SK-N-SH (cell line): Measurements from ENCODE around the gene ATP6V1G3. TPM values are rescaled to one million over a fixed set of nuclear protein-coding genes. Genes with fewer than 3 reads are reported as not detected.

Source experiments
- CTCF ChIA-PET: fragments of 300-600, 350-600 bp; formaldehyde crosslinking; extraction: SDS; loops from one replicate; lab custom pipeline; 2021; lab: Yijun Ruan, JAX
- POLR2A ChIA-PET: fragments of 350-600 bp; sonication (Branson Sonifier 250); formaldehyde crosslinking; extraction: SDS; loops from one replicate; lab custom pipeline; 2020; ENCODE audit warnings: antibody characterized with exemption, inconsistent platforms; lab: Yijun Ruan, JAX
- DNase-seq: peaks from one replicate; pipeline ENCODE4 v3.0.0; 2012
- H2AFZ ChIP-seq: fragments of 200-600 bp; sonication (generic); 2 replicates; pipeline ENCODE4 v1.8.1; 2016; ENCODE audit warnings: antibody characterized with exemption, mild to moderate bottlenecking, low read depth
- H3F3A ChIP-seq: fragments of 200-600 bp; sonication (generic); replicated peaks from 2 replicates; pipeline ENCODE3; 2016; ENCODE audit warnings: antibody characterized with exemption, mild to moderate bottlenecking; ENCODE audit not compliant: insufficient read depth
- H3K27ac ChIP-seq, 2 experiments: fragments of 200-500 bp in 1 of 2; fragments of 200-600 bp in 1 of 2; sonication (Bioruptor generic) in 1 of 2; sonication (generic), shearing (Covaris generic) in 1 of 2; 2 replicates each; pipeline versions ENCODE4 v1.5.1 to v1.6.1; 2014 to 2016; ENCODE audit warnings: low read depth in 2 of 2, inconsistent platforms in 1 of 2, low read length in 1 of 2, mild to moderate bottlenecking in 1 of 2, mixed read lengths in 1 of 2
- H3K27me3 ChIP-seq: fragments of 200-600 bp; sonication (generic), shearing (Covaris generic); 2 replicates; pipeline ENCODE4 v1.6.1; 2016; ENCODE audit warnings: mixed run types; ENCODE audit not compliant: insufficient read depth
- H3K36me3 ChIP-seq, 2 experiments: fragments of 200-500 bp in 1 of 2; fragments of 200-600 bp in 1 of 2; sonication (Bioruptor generic) in 1 of 2; sonication (generic) in 1 of 2; replicated peaks in 1 of 2; 2 replicates each; pipeline versions ENCODE3 to v1.5.1; 2014 to 2016; ENCODE audit warnings: low read length in 1 of 2, mild to moderate bottlenecking in 1 of 2; ENCODE audit not compliant: insufficient read depth in 2 of 2, control insufficient read depth in 1 of 2
- H3K4me1 ChIP-seq, 2 experiments: fragments of 200-500 bp in 1 of 2; fragments of 200-600 bp in 1 of 2; sonication (Bioruptor generic) in 1 of 2; sonication (generic), shearing (Covaris generic) in 1 of 2; 2 replicates each; pipeline versions ENCODE4 v1.5.1 to v1.6.1; 2014 to 2016; ENCODE audit warnings: low read depth in 1 of 2, low read length in 1 of 2, mixed run types in 1 of 2; ENCODE audit not compliant: insufficient read depth in 2 of 2, control insufficient read depth in 1 of 2
- H3K4me2 ChIP-seq: fragments of 200-600 bp; sonication (generic), shearing (Covaris generic); 2 replicates; pipeline ENCODE4 v1.6.1; 2017; ENCODE audit warnings: mixed run types
- H3K4me3 ChIP-seq, 2 experiments: fragments of 200-500 bp in 1 of 2; fragments of 200-600 bp in 1 of 2; sonication (Bioruptor generic) in 1 of 2; sonication (generic), shearing (Covaris generic) in 1 of 2; 2 replicates each; pipeline versions ENCODE4 v1.5.1 to v1.8.1; 2014 to 2016; ENCODE audit warnings: low read depth in 2 of 2, inconsistent platforms in 1 of 2, low read length in 1 of 2, mild to moderate bottlenecking in 1 of 2, mixed read lengths in 1 of 2, moderate library complexity in 1 of 2
- H3K79me2 ChIP-seq: fragments of 200-600 bp; sonication (generic); 2 replicates; pipeline ENCODE4 v1.8.1; 2017; ENCODE audit warnings: mild to moderate bottlenecking; ENCODE audit not compliant: insufficient read depth
- H3K9ac ChIP-seq: fragments of 200-600 bp; sonication (generic); 2 replicates; pipeline ENCODE4 v1.6.1; 2017; ENCODE audit warnings: mixed run types
- H3K9me2 ChIP-seq: fragments of 200-600 bp; sonication (generic); 2 replicates; pipeline ENCODE4 v1.6.1; 2017; ENCODE audit warnings: mixed run types
- H3K9me3 ChIP-seq: fragments of 200-600 bp; sonication (generic); 2 replicates; pipeline ENCODE4 v1.6.1; 2017; ENCODE audit warnings: mixed run types, mild to moderate bottlenecking, moderate library complexity
- H4K20me1 ChIP-seq: fragments of 200-600 bp; sonication (generic); 2 replicates; pipeline ENCODE4 v1.6.1; 2017; ENCODE audit warnings: mild to moderate bottlenecking, mixed run types; ENCODE audit not compliant: insufficient read depth
- ELF1 ChIP-seq: IDR thresholded peaks from 2 replicates; pipeline ENCODE4 v1.4.0; 2012
- EP300 ChIP-seq, 2 experiments: IDR thresholded peaks; 2 replicates each; pipeline versions ENCODE4 v1.4.0 to v1.6.1; 2012; ENCODE audit warnings: borderline replicate concordance in 1 of 2, low read depth in 1 of 2, low read length in 1 of 2
- FOSL2 ChIP-seq: IDR thresholded peaks from 2 replicates; pipeline ENCODE4 v1.4.0; 2012; ENCODE audit warnings: low read depth, mild to moderate bottlenecking, moderate library complexity, borderline replicate concordance
- FOXM1 ChIP-seq: IDR thresholded peaks from 2 replicates; pipeline ENCODE4 v1.4.0; 2012; ENCODE audit warnings: low read depth, mild to moderate bottlenecking
- JUND ChIP-seq: IDR thresholded peaks from 2 replicates; pipeline ENCODE4 v1.4.0; 2012
- MEF2A ChIP-seq: IDR thresholded peaks from 2 replicates; pipeline ENCODE4 v1.4.0; 2012; ENCODE audit warnings: low read depth, borderline replicate concordance
- NFIC ChIP-seq: IDR thresholded peaks from 2 replicates; pipeline ENCODE4 v1.4.0; 2012; ENCODE audit warnings: borderline replicate concordance
- PBX3 ChIP-seq: IDR thresholded peaks from 2 replicates; pipeline ENCODE4; 2012
- POLR2AphosphoS5 ChIP-seq: IDR thresholded peaks from 2 replicates; pipeline ENCODE4 v1.6.1; 2012; ENCODE audit warnings: low read depth, low read length
- RFX5 ChIP-seq: IDR thresholded peaks from 2 replicates; pipeline ENCODE4 v1.6.1; 2012; ENCODE audit warnings: mild to moderate bottlenecking, improper control_type of control experiment, low read length
- RXRA ChIP-seq: IDR thresholded peaks from 2 replicates; pipeline ENCODE4 v1.4.0; 2012; ENCODE audit warnings: low read depth, mild to moderate bottlenecking, borderline replicate concordance
- TAF1 ChIP-seq: IDR thresholded peaks from 2 replicates; pipeline ENCODE4 v1.6.1; 2012; ENCODE audit warnings: low read depth, mild to moderate bottlenecking, low read length, moderate library complexity, borderline replicate concordance
- TCF12 ChIP-seq: IDR thresholded peaks from 2 replicates; pipeline ENCODE4 v1.4.0; 2012
- TEAD4 ChIP-seq: IDR thresholded peaks from 2 replicates; pipeline ENCODE4 v1.4.0; 2012; ENCODE audit warnings: mild to moderate bottlenecking, borderline replicate concordance; ENCODE audit not compliant: insufficient read depth
- WGBS: methylation state at CpG from one replicate; pipeline ENCODE4 v1.1.6; 2017; ENCODE audit warnings: low lambda C conversion rate; 5-methylcytosine and 5-hydroxymethylcytosine counted together
- polyA plus RNA-seq, 3 experiments: library from polyadenylated mRNA; depleted of rRNA; stranded (reverse); fragments of >200 nt; gene quantifications; 2 replicates each; pipeline ENCODE4 v1.2.3, GENCODE V29; 2012

Gene ATP6V1G3
- polyA plus RNA-seq, 1 of the 3 experiments (the other 2 are of a cell fraction) = not detected

GRCh38 chr1:198498103-198498385 is 42.4 kb downstream of the ATP6V1G3 start:
- no peak for DNase-seq
- no peaks in the 10 kb centered on the region for H3K36me3 ChIP-seq
- H3K4me1 ChIP-seq = peaks cover 8 to 37% of the 10 kb centered on the region in 2 experiments
- H2AFZ ChIP-seq = 0 out of 2 replicates have a peak overlapping the region, but pooled peaks have one; percentile 11
- H3K4me3 ChIP-seq = no peak overlapping the region
- H3K79me2 ChIP-seq = no peaks in the 10 kb centered on the region
- no peaks in the 10 kb centered on the region for H4K20me1 ChIP-seq
- H3K27ac ChIP-seq = peak overlapping the region; percentile 60 to 74; a peak in 3 of 4 replicates
- ChIA-PET CTCF (interaction anchor here (0.7 to 0.8 kb wide), 2 partner anchors 9 to 481 kb away, joined by 3 to 4 read pairs; no protein-coding TSS in a partner anchor), POLR2A (no interaction called here)
- H3K27me3 ChIP-seq = no peaks in the 10 kb centered on the region
- H3K9me2 ChIP-seq = no peaks in the 10 kb centered on the region
- peaks cover 34% of the 10 kb centered on the region for H3F3A ChIP-seq
- H3K4me2 ChIP-seq = no peak overlapping the region
- no peak overlapping the region for H3K9ac ChIP-seq
- WGBS = 95% methylated on average over 1 of the region's 1 CpG
- TF ChIP-seq EP300 (IDR thresholded peaks at IDR 0.05; ENCODE audit: borderline replicate concordance in 1 of 2, low read depth in 1 of 2, low read length in 1 of 2) = 0 out of 4 replicates have a peak, but pooled peaks of 1 of the 2 experiments have one; percentile 2
- no peak for TF ChIP-seq FOSL2
- no peak for TF ChIP-seq ELF1
- H3K9me3 ChIP-seq = no peaks in the 10 kb centered on the region

GRCh38 chr1:198497326-198498102 is 43.0 kb downstream of the ATP6V1G3 start:
- H3K27me3 ChIP-seq = no peaks in the 10 kb centered on the region
- H3K4me3 ChIP-seq = no peak overlapping the region
- H3K9me3 ChIP-seq = no peaks in the 10 kb centered on the region
- no peaks in the 10 kb centered on the region for H3K9me2 ChIP-seq
- POLR2A ChIA-PET = no interaction called here
- no peak for DNase-seq
- H2AFZ ChIP-seq = 0 out of 2 replicates have a peak overlapping the region, but pooled peaks have one; percentile 11
- no peaks in the 10 kb centered on the region for H3K79me2 ChIP-seq
- peak overlapping the region; percentile 6; the same call in 1 of the 2 replicates for H3K4me2 ChIP-seq
- peaks cover 35% of the 10 kb centered on the region for H3F3A ChIP-seq
- peak overlapping the region; percentile 60 to 74; a peak in 3 of 4 replicates for H3K27ac ChIP-seq
- CTCF ChIA-PET = interaction anchor here (0.7 to 0.8 kb wide), 2 partner anchors 8 to 482 kb away, joined by 3 to 4 read pairs; no protein-coding TSS in a partner anchor
- no peaks in the 10 kb centered on the region for H4K20me1 ChIP-seq
- peak overlapping the region; percentile 14 for H3K9ac ChIP-seq
- peaks cover 8 to 37% of the 10 kb centered on the region in 2 experiments for H3K4me1 ChIP-seq
- 77% methylated on average over 3 of the region's 3 CpGs for WGBS
- H3K36me3 ChIP-seq = no peaks in the 10 kb centered on the region
- TF ChIP-seq JUND = peak; percentile 45; the same call in 1 of the 2 replicates
- TF ChIP-seq FOSL2 = peak; percentile 68; the same call in 1 of the 2 replicates
- TF ChIP-seq TCF12 = no peak
- no peak for TF ChIP-seq TEAD4
- TF ChIP-seq EP300 (IDR thresholded peaks at IDR 0.05; ENCODE audit: borderline replicate concordance in 1 of 2, low read depth in 1 of 2, low read length in 1 of 2) = 0 out of 4 replicates have a peak, but pooled peaks of 1 of the 2 experiments have one; percentile 7
- TF ChIP-seq NFIC = 0 out of 2 replicates have a peak, but pooled peaks have one; percentile 2

GRCh38 chr1:198496216-198497143 is 44.0 kb downstream of the ATP6V1G3 start:
- ChIA-PET POLR2A (no interaction called here), CTCF (no interaction called here)
- H3K4me2 ChIP-seq = peak overlapping the region; percentile 56
- H3K36me3 ChIP-seq = no peaks in the 10 kb centered on the region
- peak overlapping the region; percentile 14 for H3K9ac ChIP-seq
- H3K9me3 ChIP-seq = no peaks in the 10 kb centered on the region
- H3K27me3 ChIP-seq = no peaks in the 10 kb centered on the region
- no peak for DNase-seq
- no peak overlapping the region for H3K4me3 ChIP-seq
- H3K27ac ChIP-seq = peak overlapping the region; percentile 62 to 74; a peak in 3 of 4 replicates
- H4K20me1 ChIP-seq = no peaks in the 10 kb centered on the region
- H3K9me2 ChIP-seq = no peaks in the 10 kb centered on the region
- no peaks in the 10 kb centered on the region for H3K79me2 ChIP-seq
- WGBS = 55% methylated on average over 6 of the region's 6 CpGs
- H3F3A ChIP-seq = peaks cover 35% of the 10 kb centered on the region
- no peak overlapping the region for H2AFZ ChIP-seq
- H3K4me1 ChIP-seq = peaks cover 8 to 45% of the 10 kb centered on the region in 2 experiments
- peak; percentile 77; the same call in 1 of the 2 replicates for TF ChIP-seq FOXM1
- TF ChIP-seq RFX5 = no peak
- peak in 1 of 2 experiments; percentile 95; a peak in 2 of 4 replicates for TF ChIP-seq EP300 (IDR thresholded peaks at IDR 0.05; ENCODE audit: borderline replicate concordance in 1 of 2, low read depth in 1 of 2, low read length in 1 of 2)
- TF ChIP-seq RXRA = 0 out of 2 replicates have a peak, but pooled peaks have one; percentile 22
- TF ChIP-seq MEF2A = 0 out of 2 replicates have a peak, but pooled peaks have one; percentile 35
- TF ChIP-seq TAF1 = 0 out of 2 replicates have a peak, but pooled peaks have one; percentile 11
- TF ChIP-seq NFIC = peak; percentile 50; the same call in 1 of the 2 replicates
- peak; percentile 83; the same call in 1 of the 2 replicates for TF ChIP-seq PBX3
- TF ChIP-seq POLR2AphosphoS5 = peak; percentile 30; the same call in 1 of the 2 replicates
- peak; percentile 83 for TF ChIP-seq TCF12
- TF ChIP-seq TEAD4 = peak; percentile 80
- peak; percentile 95 for TF ChIP-seq JUND
- peak; percentile 89 for TF ChIP-seq FOSL2
